IPS-18c (cell line): ENCODE data around the gene MCF2L.
"Not testable (repeated sequence)": the region's sequence is repeated elsewhere in the genome, so short reads cannot be mapped to it uniquely, and the experiment has no call there.

Experiments
- H3K4me3 ChIP-seq: 2 replicates; pipeline ENCODE4 v1.7.0; 2013; ENCODE audit warnings: low read depth, mild to moderate bottlenecking, low read length, moderate library complexity; ENCODE audit not compliant: insufficient read depth
- H3K9me3 ChIP-seq: one replicate; pipeline ENCODE4 v1.6.1; 2013; ENCODE audit warnings: mild to moderate bottlenecking, low read length, moderate library complexity; ENCODE audit not compliant: control insufficient read depth, insufficient read depth

Gene MCF2L

DNA sequence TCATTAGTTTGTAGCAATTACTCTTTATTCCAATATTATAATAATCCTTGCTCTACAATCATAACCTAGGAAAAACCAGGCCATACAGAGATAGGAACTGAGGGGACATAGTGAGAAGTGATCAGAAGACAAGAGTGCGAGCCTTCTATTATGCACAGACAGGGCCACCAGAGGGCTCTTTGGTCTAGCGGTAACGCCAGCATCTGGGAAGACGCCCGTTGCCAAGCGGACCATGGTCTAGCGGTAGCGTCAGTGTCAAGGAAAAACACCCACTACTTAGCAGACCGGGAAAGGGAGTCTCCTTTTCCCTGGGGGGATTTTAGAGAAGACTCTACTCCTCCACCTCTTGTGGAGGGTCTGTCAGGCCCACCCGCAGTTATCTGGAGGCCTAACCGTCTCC is 27.2 kb upstream of the MCF2L start:
- H3K9me3 ChIP-seq, H3K4me3 ChIP-seq: not testable (repeated sequence)

DNA sequence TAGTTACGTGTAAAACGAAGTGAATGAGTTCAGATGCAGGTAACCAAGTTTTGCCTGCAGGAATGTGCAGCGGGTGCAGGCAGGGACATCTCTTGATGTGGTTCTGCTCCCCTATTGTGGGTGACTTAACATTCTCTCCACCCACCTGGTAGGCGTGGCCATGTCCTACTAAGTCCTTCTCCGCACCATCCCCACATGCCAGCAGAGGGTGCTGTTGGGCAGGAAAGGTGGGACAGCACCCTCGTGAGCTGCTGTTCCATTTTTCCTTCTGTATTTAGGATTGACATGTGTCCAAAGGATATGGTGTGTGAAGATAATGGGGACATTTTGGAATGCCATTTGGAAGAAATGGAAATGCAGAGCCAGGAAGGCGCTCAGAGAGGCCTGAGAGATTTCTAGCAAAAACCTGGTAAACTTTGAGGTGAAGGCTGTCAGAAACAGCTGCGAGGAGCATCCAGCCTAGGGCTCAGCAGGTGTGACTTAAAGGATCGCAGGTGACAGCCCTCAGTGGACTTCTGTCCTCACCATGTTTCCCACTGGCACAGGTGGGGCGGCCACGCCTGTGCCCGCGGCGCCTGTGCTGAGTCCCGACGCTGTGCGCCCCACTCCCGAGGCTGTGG is 26.2 kb upstream of the MCF2L start:
- Histone ChIP-seq H3K4me3 (peak overlapping the region; percentile 63), H3K9me3 (peaks cover 2% of the 10 kb centered on the region)

DNA sequence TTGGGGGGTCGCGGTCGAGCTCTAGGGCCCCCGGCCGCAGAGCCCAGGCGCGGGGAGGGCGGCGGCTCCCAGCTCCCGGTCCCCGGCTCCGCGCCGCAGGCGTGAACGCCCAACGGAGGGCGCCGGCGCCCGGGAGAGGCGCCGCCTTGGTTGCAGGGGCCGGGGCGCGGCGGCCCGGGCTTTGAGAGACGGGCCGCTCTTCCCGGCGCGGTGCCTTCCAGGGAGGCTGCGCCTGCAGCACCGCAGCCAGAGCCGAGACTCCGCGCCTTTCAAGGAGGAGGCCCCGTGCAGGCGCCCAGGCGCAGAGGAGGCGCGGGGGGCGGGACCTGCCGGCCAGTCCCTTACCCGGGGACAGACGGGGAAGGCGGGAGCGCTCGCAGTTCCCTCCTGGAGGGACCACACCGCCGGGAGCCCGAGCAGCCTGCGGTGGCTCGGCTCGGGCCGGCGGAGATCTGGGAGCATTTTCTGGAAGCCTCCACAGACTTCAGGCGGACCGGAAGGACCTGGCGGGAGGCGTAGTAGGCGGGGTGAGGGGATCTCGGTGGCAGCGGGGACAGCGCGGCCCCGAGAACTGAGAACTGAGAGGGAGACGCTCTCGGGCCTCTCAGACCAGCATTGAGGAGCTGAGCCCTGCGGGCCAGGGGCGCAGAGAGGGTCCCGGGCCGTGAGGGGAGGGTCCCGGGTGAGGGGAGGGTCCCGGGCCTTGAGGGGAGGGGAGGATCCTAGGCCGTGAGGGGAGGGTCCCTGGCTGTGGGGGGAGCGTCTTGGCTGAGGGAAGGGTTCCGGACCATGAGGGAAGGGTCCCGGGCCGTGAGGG is 25.5 kb upstream of the MCF2L start:
- Histone ChIP-seq H3K9me3 (peaks cover 2% of the 10 kb centered on the region), H3K4me3 (peak overlapping the region; percentile 63)

DNA sequence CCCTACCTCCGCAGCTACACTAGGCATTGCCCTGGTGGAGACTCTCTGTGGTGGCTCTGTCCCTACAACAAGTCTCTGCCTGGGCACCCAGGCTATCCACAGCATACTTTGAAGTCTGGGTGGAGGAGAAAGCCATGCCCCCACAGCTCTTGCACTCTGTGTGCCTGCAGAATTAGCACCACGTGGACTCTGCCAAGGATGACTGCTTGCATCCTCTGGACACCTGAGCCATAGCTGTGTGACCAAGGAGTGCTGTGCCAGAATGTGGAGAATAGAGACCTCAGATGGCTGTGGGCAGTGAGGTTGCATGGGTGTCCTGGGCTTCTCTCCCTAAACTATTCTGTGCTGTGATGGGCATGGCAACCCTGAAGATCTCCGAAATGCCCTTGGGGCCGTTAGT is 21.2 kb upstream of the MCF2L start:
- Histone ChIP-seq H3K4me3 (no peak overlapping the region), H3K9me3 (no peaks in the 10 kb centered on the region)

- H3K4me3 ChIP-seq, result no peak overlapping the region
- no peaks in the 10 kb centered on the region for H3K9me3 ChIP-seq
Observed at GRCh38 chr13:112951674-112952371, 17.2 kb upstream of the MCF2L start.

DNA sequence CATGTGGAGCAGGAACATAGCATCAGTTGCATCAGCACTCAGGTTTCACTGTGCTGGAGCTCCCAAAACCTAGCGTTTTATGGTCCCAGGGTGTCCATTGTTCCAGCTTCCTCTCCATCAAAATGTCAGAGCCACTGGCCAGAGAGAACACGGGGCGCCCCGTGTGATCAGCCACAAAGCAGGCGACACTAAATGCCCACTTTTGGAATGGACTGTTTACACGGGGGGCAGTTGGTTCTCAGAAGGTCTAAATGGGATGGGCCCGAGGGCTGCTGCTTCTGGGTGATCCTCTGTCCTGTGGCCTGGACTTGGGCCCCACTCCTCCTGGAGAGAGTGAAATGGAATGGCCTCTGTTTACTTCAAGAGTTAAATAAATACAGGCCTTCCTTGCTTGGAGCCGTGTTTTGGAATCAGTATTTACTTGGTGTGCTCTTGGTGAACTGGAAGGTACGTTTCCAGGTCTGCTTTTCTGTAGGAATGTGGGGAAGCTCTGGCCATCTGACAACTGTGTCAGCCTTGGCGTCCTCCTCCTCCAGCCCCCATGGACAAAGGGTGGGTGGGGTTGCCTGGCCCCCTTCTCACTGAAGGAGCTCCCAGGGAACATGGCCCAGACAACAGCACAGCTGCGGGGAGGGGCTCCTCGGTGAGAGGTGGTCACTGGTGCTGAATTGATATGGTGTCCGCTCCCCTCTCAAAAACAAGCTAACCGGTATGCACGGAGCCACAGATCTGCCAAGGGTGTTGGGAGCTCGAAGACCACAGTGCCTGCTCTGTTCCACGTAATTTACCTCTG is 16.1 kb upstream of the MCF2L start:
- no peaks in the 10 kb centered on the region for H3K9me3 ChIP-seq
- no peak overlapping the region for H3K4me3 ChIP-seq

GRCh38 chr13:112953591-112954487 is 15.2 kb upstream of the MCF2L start:
- Histone ChIP-seq H3K4me3 (no peak overlapping the region), H3K9me3 (no peaks in the 10 kb centered on the region)

GRCh38 chr13:112954488-112955270 is 14.3 kb upstream of the MCF2L start:
- no peaks in the 10 kb centered on the region for H3K9me3 ChIP-seq
- H3K4me3 ChIP-seq, result no peak overlapping the region

DNA sequence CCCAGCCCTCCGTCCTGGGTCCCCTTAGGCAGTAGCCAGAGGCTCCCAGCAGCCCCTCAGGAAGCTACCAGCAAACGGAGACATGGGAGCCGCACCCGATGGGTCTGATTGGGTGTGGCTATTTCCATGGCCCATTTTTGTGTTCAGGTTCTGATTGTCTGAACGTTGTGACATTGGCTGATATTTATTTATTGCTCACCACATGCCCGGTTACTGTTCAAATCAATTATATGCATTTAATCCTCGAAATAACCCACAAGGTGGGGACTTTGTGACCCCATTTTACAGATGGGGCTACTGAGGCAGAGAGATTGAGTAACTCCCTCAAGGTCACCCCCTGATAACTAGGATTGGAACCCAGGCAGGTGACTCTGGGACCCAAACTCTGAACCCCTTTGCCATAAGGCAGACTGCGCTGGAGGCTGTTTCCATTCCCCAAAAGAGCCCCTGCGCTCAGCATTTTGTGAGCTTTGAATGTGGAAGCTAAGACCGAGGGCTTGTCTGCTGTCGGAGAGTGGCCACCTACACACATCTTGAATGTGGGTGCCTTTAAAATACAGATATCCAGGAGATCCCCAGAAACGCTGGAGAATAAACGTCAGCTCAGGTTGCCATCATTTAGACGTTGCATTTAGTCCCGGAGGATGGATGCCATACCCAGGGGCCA is 13.6 kb upstream of the MCF2L start:
- Histone ChIP-seq H3K9me3 (no peaks in the 10 kb centered on the region), H3K4me3 (no peak overlapping the region)

- H3K9me3 ChIP-seq, result no peaks in the 10 kb centered on the region
- H3K4me3 ChIP-seq, result no peak overlapping the region
Observed at GRCh38 chr13:112955956-112956355, 13.1 kb upstream of the MCF2L start.

- H3K4me3 ChIP-seq, result no peak overlapping the region
- no peaks in the 10 kb centered on the region for H3K9me3 ChIP-seq
Observed at GRCh38 chr13:112956571-112957294, 12.3 kb upstream of the MCF2L start.

GRCh38 chr13:112957295-112957677 is 11.7 kb upstream of the MCF2L start:
- H3K4me3 ChIP-seq, result no peak overlapping the region
- no peaks in the 10 kb centered on the region for H3K9me3 ChIP-seq

GRCh38 chr13:112958127-112958989 is 10.7 kb upstream of the MCF2L start:
- Histone ChIP-seq H3K9me3 (no peaks in the 10 kb centered on the region), H3K4me3 (no peak overlapping the region)

GRCh38 chr13:112959206-112959605 is 9.8 kb upstream of the MCF2L start:
- Histone ChIP-seq H3K4me3 (no peak overlapping the region), H3K9me3 (no peaks in the 10 kb centered on the region)
